IMR-90 (cell line): ENCODE data around the gene CD2. TPM values are rescaled to one million over a fixed set of nuclear protein-coding genes. Genes with fewer than 3 reads are reported as not detected.

Experiments
- ATAC-seq: fragments of 200-7000 bp; cut with Tn5 transposase; 2 replicates; pipeline ENCODE4 v1.9.1; 2020; ENCODE audit warnings: low read depth, mild to moderate bottlenecking, moderate library complexity
- BruUV-seq: library from RNA; stranded (reverse); fragments of 400-500 nt; replicated peaks from 2 replicates; lab custom pipeline; 2021; lab: Mats Ljungman, UMichigan
- CTCF ChIA-PET: fragments of 300-600 bp; formaldehyde crosslinking; extraction: SDS; loops from one replicate; lab custom pipeline; 2021; ENCODE audit warnings: antibody characterized with exemption; lab: Yijun Ruan, JAX
- POLR2A ChIA-PET: fragments of 300-600 bp; sonication (Branson Sonifier 250); formaldehyde crosslinking; loops from one replicate; lab custom pipeline; 2022; ENCODE audit warnings: antibody characterized with exemption; ENCODE audit not compliant: unreplicated experiment; lab: Charles Lee
- DNase-seq: peaks from one replicate; pipeline ENCODE4 v3.0.0; 2013
- H2AFZ ChIP-seq: replicated peaks from 2 replicates; pipeline ENCODE3; 2013; ENCODE audit warnings: low read length, mild to moderate bottlenecking; ENCODE audit not compliant: poor library complexity
- H2AK5ac ChIP-seq: 2 replicates; pipeline ENCODE4 v1.6.1; 2013; ENCODE audit warnings: low read depth, low read length, inconsistent platforms
- H2AK9ac ChIP-seq: replicated peaks from 2 replicates; pipeline ENCODE3; 2013; ENCODE audit warnings: mild to moderate bottlenecking, low read depth, low read length, moderate library complexity; ENCODE audit not compliant: poor library complexity
- H2BK120ac ChIP-seq: 2 replicates; pipeline ENCODE4 v1.6.1; 2013; ENCODE audit warnings: low read depth, low read length, inconsistent platforms
- H2BK15ac ChIP-seq: 3 replicates; pipeline ENCODE4 v1.6.1; 2013; ENCODE audit warnings: low read depth, low read length, inconsistent platforms
- H2BK20ac ChIP-seq: 2 replicates; pipeline ENCODE4 v1.6.1; 2013; ENCODE audit warnings: low read depth, mild to moderate bottlenecking, inconsistent platforms, low read length, moderate library complexity
- H2BK5ac ChIP-seq: 2 replicates; pipeline ENCODE4 v1.6.1; 2013; ENCODE audit warnings: mild to moderate bottlenecking, low read depth, low read length, inconsistent platforms; ENCODE audit not compliant: poor library complexity, severe bottlenecking
- H3K14ac ChIP-seq: replicated peaks from 2 replicates; pipeline ENCODE4 v1.6.1; 2013; ENCODE audit warnings: low read depth, low read length, inconsistent platforms
- H3K18ac ChIP-seq: 2 replicates; pipeline ENCODE4 v1.6.1; 2013; ENCODE audit warnings: low read depth, low read length, control low read depth
- H3K23ac ChIP-seq: 2 replicates; pipeline ENCODE4 v1.6.1; 2013; ENCODE audit warnings: low read depth, low read length, inconsistent platforms
- H3K27ac ChIP-seq: 2 replicates; pipeline ENCODE4 v1.5.1; 2013; ENCODE audit warnings: mild to moderate bottlenecking, control low read depth, low read length; ENCODE audit not compliant: insufficient read depth
- H3K27me3 ChIP-seq: 2 replicates; pipeline ENCODE4 v1.6.1; 2013; ENCODE audit warnings: low read length; ENCODE audit not compliant: control insufficient read depth, insufficient read depth
- H3K36me3 ChIP-seq: 2 replicates; pipeline ENCODE4 v1.6.1; 2013; ENCODE audit warnings: low read length, mixed read lengths; ENCODE audit not compliant: control insufficient read depth, insufficient read depth
- H3K4ac ChIP-seq: 2 replicates; pipeline ENCODE4 v1.6.1; 2013; ENCODE audit warnings: low read depth, low read length, inconsistent platforms
- H3K4me1 ChIP-seq: 2 replicates; pipeline ENCODE4 v1.6.1; 2013; ENCODE audit warnings: low read length, mixed read lengths; ENCODE audit not compliant: control insufficient read depth, insufficient read depth
- H3K4me2 ChIP-seq: 2 replicates; pipeline ENCODE4 v1.6.1; 2013; ENCODE audit warnings: low read depth, mild to moderate bottlenecking, control low read depth, low read length, moderate library complexity
- H3K4me3 ChIP-seq: 2 replicates; pipeline ENCODE4 v1.5.1; 2013; ENCODE audit warnings: low read depth, mild to moderate bottlenecking, control low read depth, low read length, moderate library complexity; ENCODE audit not compliant: insufficient read depth
- H3K56ac ChIP-seq: 2 replicates; pipeline ENCODE4 v1.6.1; 2013; ENCODE audit warnings: low read length, inconsistent platforms; ENCODE audit not compliant: insufficient read depth; ENCODE audit errors: extremely low read depth
- H3K79me1 ChIP-seq, 2 experiments: 2 replicates each; pipeline ENCODE4 v1.6.1; 2013; ENCODE audit warnings: low read length in 2 of 2, inconsistent platforms in 1 of 2, low read depth in 1 of 2
- H3K9ac ChIP-seq: 2 replicates; pipeline ENCODE4 v1.6.1; 2013; ENCODE audit warnings: low read depth, low read length, control low read depth
- H3K9me1 ChIP-seq: 2 replicates; pipeline ENCODE4 v1.6.1; 2013; ENCODE audit warnings: low read length, inconsistent platforms; ENCODE audit not compliant: insufficient read depth
- H3K9me3 ChIP-seq: 2 replicates; pipeline ENCODE4 v1.6.1; 2013; ENCODE audit warnings: low read length; ENCODE audit not compliant: control insufficient read depth, insufficient read depth
- H4K20me1 ChIP-seq: 2 replicates; pipeline ENCODE4 v1.6.1; 2013; ENCODE audit warnings: low read length, inconsistent platforms; ENCODE audit not compliant: insufficient read depth
- H4K5ac ChIP-seq: 2 replicates; pipeline ENCODE4 v1.6.1; 2013; ENCODE audit warnings: mild to moderate bottlenecking, low read depth, low read length, control low read depth
- H4K8ac ChIP-seq, 2 experiments: 2 replicates each; pipeline ENCODE4 v1.6.1; 2013; ENCODE audit warnings: low read depth in 2 of 2, low read length in 2 of 2, control low read depth in 1 of 2, inconsistent platforms in 1 of 2
- H4K91ac ChIP-seq: 2 replicates; pipeline ENCODE4 v1.6.1; 2013; ENCODE audit warnings: low read depth, low read length, inconsistent platforms; ENCODE audit not compliant: insufficient read depth
- BHLHE40 ChIP-seq: fragments of 150-350 bp; IDR thresholded peaks from 2 replicates; pipeline ENCODE4 v1.6.1; 2016; ENCODE audit warnings: mild to moderate bottlenecking, low read depth, low read length
- CHD1 ChIP-seq: IDR thresholded peaks from 2 replicates; pipeline ENCODE4 v1.6.1; 2012; ENCODE audit warnings: low read depth, low read length, improper control_type of control experiment
- ELK1 ChIP-seq: fragments of 150-350 bp; IDR thresholded peaks from 2 replicates; pipeline ENCODE4 v1.6.1; 2016; ENCODE audit warnings: low read depth, mild to moderate bottlenecking, low read length, moderate library complexity, borderline replicate concordance
- MAFK ChIP-seq: IDR thresholded peaks from 2 replicates; pipeline ENCODE4 v1.6.1; 2012; ENCODE audit warnings: low read depth, low read length, improper control_type of control experiment
- MAZ ChIP-seq: IDR thresholded peaks from 2 replicates; pipeline ENCODE4 v1.6.1; 2012; ENCODE audit warnings: low read depth, mild to moderate bottlenecking, low read length, improper control_type of control experiment, moderate library complexity, borderline replicate concordance
- MXI1 ChIP-seq: IDR thresholded peaks from 2 replicates; pipeline ENCODE4 v1.6.1; 2012; ENCODE audit warnings: low read depth, mild to moderate bottlenecking, low read length, moderate library complexity, borderline replicate concordance
- NFE2L2 ChIP-seq: fragments of 150-350 bp; IDR thresholded peaks from 2 replicates; pipeline ENCODE4 v1.6.1; 2016; ENCODE audit warnings: low read depth, mild to moderate bottlenecking, low read length
- POLR2A ChIP-seq: IDR thresholded peaks from 2 replicates; pipeline ENCODE4 v1.6.1; 2012; ENCODE audit warnings: mild to moderate bottlenecking, low read depth, low read length
- RAD21 ChIP-seq: IDR thresholded peaks from 2 replicates; pipeline ENCODE4 v1.6.1; 2012; ENCODE audit warnings: low read length, improper control_type of control experiment
- RCOR1 ChIP-seq: IDR thresholded peaks from 2 replicates; pipeline ENCODE4 v1.6.1; 2012; ENCODE audit warnings: mild to moderate bottlenecking, low read length, improper control_type of control experiment; ENCODE audit not compliant: insufficient replicate concordance
- RFX5 ChIP-seq: IDR thresholded peaks from 2 replicates; pipeline ENCODE4 v1.8.0; 2012; ENCODE audit warnings: low read depth, mild to moderate bottlenecking, low read length, moderate library complexity
- SMC3 ChIP-seq: fragments of 150-350 bp; IDR thresholded peaks from 2 replicates; pipeline ENCODE4 v1.6.1; 2016; ENCODE audit warnings: low read depth, mild to moderate bottlenecking, antibody characterized with exemption, low read length, moderate library complexity
- WGBS, 2 experiments: methylation state at CpG; one replicate each; pipeline versions ENCODE4 v1.1.5 to v1.1.7; 2013; ENCODE audit warnings: missing lambda C conversion rate in 2 of 2; ENCODE audit not compliant: insufficient read length in 1 of 2; ENCODE audit errors: extremely low coverage in 2 of 2; 5-methylcytosine and 5-hydroxymethylcytosine counted together
- dilution Hi-C: fragments of 300-500 bp; cut with HindIII; formaldehyde crosslinking; loops from one replicate; pipeline ENCODE4 v1.14.3; 2018; ENCODE audit warnings: low sequenced_read_pairs; ENCODE audit not compliant: unreplicated experiment
- in situ Hi-C: fragments of 300-500 bp; cut with MboI; formaldehyde crosslinking; loops from 3 replicates; pipeline ENCODE4 v1.14.3; 2019; ENCODE audit warnings: low sequenced_read_pairs, inconsistent platforms, mixed read lengths
- intact Hi-C: fragments of 100-400 bp; cut with micrococcal nuclease; formaldehyde crosslinking; loops from 2 replicates; pipeline ENCODE4 v1.10.0; 2022
- polyA plus RNA-seq, 3 experiments: library from polyadenylated mRNA; depleted of rRNA; stranded (reverse); fragments of >200 nt; gene quantifications; 2 replicates each; pipeline ENCODE4 v1.2.3, GENCODE V29; 2012; ENCODE audit warnings: low replicate concordance in 1 of 3
- total RNA-seq: library from RNA; depleted of rRNA; stranded (reverse); fragments of >200 nt; gene quantifications from 2 replicates; pipeline ENCODE4 v1.2.3, GENCODE V29; 2012
- TF ChIP-seq, protein P1 (sequence below): conservative IDR thresholded peaks from 2 replicates; pipeline ENCODE4 v1.5.1; 2012; ENCODE audit warnings: mild to moderate bottlenecking, low read depth, low read length, improper control_type of control experiment

CD2 gene
- total and polyA plus RNA-seq, 2 of the 4 experiments (the other 2 are of a cell fraction) = not detected

- no peak for TF ChIP-seq CHD1
Observed at GRCh38 chr1:116733476-116734365, 20.5 kb upstream of the CD2 start (continued).

- no peak overlapping the region for H4K91ac ChIP-seq
- H2AK5ac ChIP-seq = no peak overlapping the region
- no peaks in the 10 kb centered on the region for H3K4me1 ChIP-seq
- H3K4me3 ChIP-seq = no peak overlapping the region
- CTCF ChIA-PET = no interaction called here
- H3K9me3 ChIP-seq = no peaks in the 10 kb centered on the region
- no peak overlapping the region for H3K27ac ChIP-seq
- H3K18ac ChIP-seq = no peak overlapping the region
- no CpG with 5 or more reads among the region's 8 CpGs for WGBS, 2 experiments
- H3K27me3 ChIP-seq = no peaks in the 10 kb centered on the region
- H4K5ac ChIP-seq = no peak overlapping the region
- H2BK120ac ChIP-seq = no peak overlapping the region
- no peak overlapping the region for H2AFZ ChIP-seq
- H4K20me1 ChIP-seq = no peaks in the 10 kb centered on the region
- H3K9me1 ChIP-seq = no peaks in the 10 kb centered on the region
- POLR2A ChIA-PET = no interaction called here
- no peak overlapping the region for H3K4me2 ChIP-seq
- H3K56ac ChIP-seq = no peak overlapping the region
- H2BK15ac ChIP-seq = no peak overlapping the region
- intact Hi-C loops = loop anchor here (5.0 kb wide), 1 partner anchor 547 kb away; no protein-coding TSS in a partner anchor
- ATAC-seq = no peak
- no peak overlapping the region for H4K8ac ChIP-seq
- no peaks in the 10 kb centered on the region for H3K79me1 ChIP-seq
- H3K23ac ChIP-seq = no peak overlapping the region
- dilution Hi-C loops = no loop called here
- no peak overlapping the region for H2BK20ac ChIP-seq
- no peak overlapping the region for H2AK9ac ChIP-seq
- H3K4ac ChIP-seq = no peak overlapping the region
- DNase-seq = no peak
- in situ Hi-C loops = loop anchor here (25.0 kb wide), 1 partner anchor 552 kb away; no protein-coding TSS in a partner anchor
- no TSS peak for BruUV-seq
- no peak overlapping the region for H3K9ac ChIP-seq
- H3K36me3 ChIP-seq = no peaks in the 10 kb centered on the region
- no peak overlapping the region for H2BK5ac ChIP-seq
- H3K14ac ChIP-seq = no peak overlapping the region
- TF ChIP-seq RCOR1 (no peak), MAZ (no peak), BHLHE40 (no peak), CHD1 (no peak), RAD21 (no peak), SMC3 (no peak), RFX5 (no peak), ELK1 (no peak), NFE2L2 (no peak), MXI1 (no peak), POLR2A (no peak), MAFK (no peak)
- TF ChIP-seq, protein P1, sequence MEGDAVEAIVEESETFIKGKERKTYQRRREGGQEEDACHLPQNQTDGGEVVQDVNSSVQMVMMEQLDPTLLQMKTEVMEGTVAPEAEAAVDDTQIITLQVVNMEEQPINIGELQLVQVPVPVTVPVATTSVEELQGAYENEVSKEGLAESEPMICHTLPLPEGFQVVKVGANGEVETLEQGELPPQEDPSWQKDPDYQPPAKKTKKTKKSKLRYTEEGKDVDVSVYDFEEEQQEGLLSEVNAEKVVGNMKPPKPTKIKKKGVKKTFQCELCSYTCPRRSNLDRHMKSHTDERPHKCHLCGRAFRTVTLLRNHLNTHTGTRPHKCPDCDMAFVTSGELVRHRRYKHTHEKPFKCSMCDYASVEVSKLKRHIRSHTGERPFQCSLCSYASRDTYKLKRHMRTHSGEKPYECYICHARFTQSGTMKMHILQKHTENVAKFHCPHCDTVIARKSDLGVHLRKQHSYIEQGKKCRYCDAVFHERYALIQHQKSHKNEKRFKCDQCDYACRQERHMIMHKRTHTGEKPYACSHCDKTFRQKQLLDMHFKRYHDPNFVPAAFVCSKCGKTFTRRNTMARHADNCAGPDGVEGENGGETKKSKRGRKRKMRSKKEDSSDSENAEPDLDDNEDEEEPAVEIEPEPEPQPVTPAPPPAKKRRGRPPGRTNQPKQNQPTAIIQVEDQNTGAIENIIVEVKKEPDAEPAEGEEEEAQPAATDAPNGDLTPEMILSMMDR = no peak
Observed at GRCh38 chr1:116735246-116735645, 19.0 kb upstream of the CD2 start.
